HUES48 (cell line): ENCODE measurements around the gene ANKRD30B.
A peak's percentile ranks its signal among the peaks of the same experiment; 100 is the strongest.
"Not testable (repeated sequence)": the region's sequence is repeated elsewhere in the genome, so short reads cannot be mapped to it uniquely, and the experiment has no call there.

Source experiments
- H3K27ac ChIP-seq: one replicate; pipeline ENCODE4 v1.7.0; 2013; ENCODE audit warnings: low read depth, low read length, inconsistent platforms
- H3K27me3 ChIP-seq: 2 replicates; pipeline ENCODE4 v1.6.1; 2013; ENCODE audit warnings: mild to moderate bottlenecking, low read length; ENCODE audit not compliant: control insufficient read depth, insufficient read depth
- H3K36me3 ChIP-seq: 2 replicates; pipeline ENCODE4 v1.6.1; 2013; ENCODE audit warnings: low read length; ENCODE audit not compliant: control insufficient read depth, insufficient read depth
- H3K4me1 ChIP-seq: 2 replicates; pipeline ENCODE4 v1.6.1; 2013; ENCODE audit warnings: mild to moderate bottlenecking, low read length; ENCODE audit not compliant: control insufficient read depth, insufficient read depth
- H3K4me3 ChIP-seq: 2 replicates; pipeline ENCODE4 v1.5.1; 2013; ENCODE audit warnings: mild to moderate bottlenecking, low read depth, low read length
- H3K9ac ChIP-seq: 2 replicates; pipeline ENCODE4 v1.6.1; 2013; ENCODE audit warnings: mild to moderate bottlenecking, low read depth, low read length, moderate library complexity
- H3K9me3 ChIP-seq: 2 replicates; pipeline ENCODE4 v1.6.1; 2013; ENCODE audit warnings: low read length; ENCODE audit not compliant: control insufficient read depth, insufficient read depth

Gene ANKRD30B

GRCh38 chr18:14747513-14748474, at the start of gene ANKRD30B:
Gene ANKRD30B (plus strand): TSS chr18:14748172. CDS start chr18:14748420, 248 bp downstream.
- Histone ChIP-seq H3K27ac (no peak within 1 kb of the TSS), H3K9ac (no peak within 1 kb of the TSS), H3K9me3 (peaks cover 50% of the 10 kb centered on the region), H3K4me1 (no peaks in the 10 kb centered on the region), H3K27me3 (peaks cover 8% of the 10 kb centered on the region; the same call in 1 of the 2 replicates), H3K36me3 (no peaks in the 10 kb centered on the region), H3K4me3 (peak within 1 kb of the TSS; percentile 26; the same call in 1 of the 2 replicates)

- not testable (repeated sequence) for H3K27ac ChIP-seq, H3K27me3 ChIP-seq, H3K9ac ChIP-seq, H3K4me3 ChIP-seq, H3K4me1 ChIP-seq, H3K36me3 ChIP-seq
- peaks cover 13% of the 10 kb centered on the region; the same call in 1 of the 2 replicates for H3K9me3 ChIP-seq
These were observed 46.5 kb upstream of the ANKRD30B start for GRCh38 chr18:14701286-14702040.

- H3K4me3 ChIP-seq, H3K27me3 ChIP-seq, H3K27ac ChIP-seq, H3K4me1 ChIP-seq, H3K9ac ChIP-seq, H3K36me3 ChIP-seq: not testable (repeated sequence)
- H3K9me3 ChIP-seq: peaks cover 17% of the 10 kb centered on the region; the same call in 1 of the 2 replicates
These were observed 38.2 kb upstream of the ANKRD30B start for GRCh38 chr18:14709761-14710160.

GRCh38 chr18:14721569-14721968, 26.4 kb upstream of the ANKRD30B start:
- not testable (repeated sequence) for H3K4me3 ChIP-seq, H3K36me3 ChIP-seq, H3K4me1 ChIP-seq, H3K27ac ChIP-seq, H3K9ac ChIP-seq, H3K27me3 ChIP-seq, H3K9me3 ChIP-seq

- H3K4me1 ChIP-seq, H3K36me3 ChIP-seq, H3K9ac ChIP-seq, H3K4me3 ChIP-seq, H3K27ac ChIP-seq, H3K27me3 ChIP-seq: not testable (repeated sequence)
- peaks cover 28% of the 10 kb centered on the region for H3K9me3 ChIP-seq
These were observed 8.9 kb upstream of the ANKRD30B start for GRCh38 chr18:14739056-14739455.

GRCh38 chr18:14746897-14747296, 1.1 kb upstream of the ANKRD30B start:
- H3K27ac ChIP-seq: no peak overlapping the region
- peaks cover 41% of the 10 kb centered on the region for H3K9me3 ChIP-seq
- H3K4me3 ChIP-seq: no peak overlapping the region

GRCh38 chr18:14748496-14748895, 524 bp downstream of the ANKRD30B start:
- Histone ChIP-seq H3K9me3 (peaks cover 54% of the 10 kb centered on the region), H3K27ac (no peak overlapping the region), H3K4me1 (no peaks in the 10 kb centered on the region), H3K27me3 (peaks cover 8% of the 10 kb centered on the region; the same call in 1 of the 2 replicates), H3K36me3 (no peaks in the 10 kb centered on the region), H3K4me3 (no peak overlapping the region; the same call in 1 of the 2 replicates), H3K9ac (no peak overlapping the region)

More at GRCh38 chr18:14746897-14747296, 1.1 kb upstream of the ANKRD30B start:
- Histone ChIP-seq H3K27me3 (peaks cover 8% of the 10 kb centered on the region; the same call in 1 of the 2 replicates), H3K36me3 (no peaks in the 10 kb centered on the region), H3K9ac (no peak overlapping the region), H3K4me1 (no peaks in the 10 kb centered on the region)

GRCh38 chr18:14763566-14763965, 15.6 kb downstream of the ANKRD30B start:
- H3K36me3 ChIP-seq, H3K27ac ChIP-seq: not testable (repeated sequence)

GRCh38 chr18:14767474-14767873, 19.5 kb downstream of the ANKRD30B start:
- no peak overlapping the region for H3K4me3 ChIP-seq
- no peaks in the 10 kb centered on the region for H3K36me3 ChIP-seq
- H3K4me1 ChIP-seq: no peaks in the 10 kb centered on the region
- H3K9ac ChIP-seq: no peak overlapping the region
- no peaks in the 10 kb centered on the region for H3K27me3 ChIP-seq
- H3K9me3 ChIP-seq: peaks cover 72% of the 10 kb centered on the region
- H3K27ac ChIP-seq: no peak overlapping the region

More at GRCh38 chr18:14763566-14763965, 15.6 kb downstream of the ANKRD30B start:
- H3K4me3 ChIP-seq, H3K27me3 ChIP-seq, H3K9ac ChIP-seq, H3K4me1 ChIP-seq: not testable (repeated sequence)
- H3K9me3 ChIP-seq: peaks cover 63% of the 10 kb centered on the region

GRCh38 chr18:14768241-14768640, 20.3 kb downstream of the ANKRD30B start:
- peaks cover 74% of the 10 kb centered on the region for H3K9me3 ChIP-seq
- no peaks in the 10 kb centered on the region for H3K4me1 ChIP-seq
- H3K36me3 ChIP-seq: no peaks in the 10 kb centered on the region
- H3K4me3 ChIP-seq: no peak overlapping the region; the same call in 1 of the 2 replicates
- H3K9ac ChIP-seq: no peak overlapping the region
- no peaks in the 10 kb centered on the region for H3K27me3 ChIP-seq
- H3K27ac ChIP-seq: no peak overlapping the region

GRCh38 chr18:14769381-14769780, 21.4 kb downstream of the ANKRD30B start:
- Histone ChIP-seq H3K4me3 (no peak overlapping the region), H3K4me1 (no peaks in the 10 kb centered on the region), H3K27ac (no peak overlapping the region), H3K27me3 (no peaks in the 10 kb centered on the region), H3K9me3 (peaks cover 71% of the 10 kb centered on the region), H3K9ac (no peak overlapping the region), H3K36me3 (no peaks in the 10 kb centered on the region)
